BLaER1 (cell line): ENCODE results near the gene PABPN1L.

Experiments used
- H3K27ac ChIP-seq: shearing (Covaris generic); formaldehyde crosslinking; 2 replicates; pipeline ENCODE4 v1.8.1; 2022
- H3K27me3 ChIP-seq: shearing (Covaris generic); formaldehyde crosslinking; 2 replicates; pipeline ENCODE4 v1.8.1; 2022
- H3K36me3 ChIP-seq: shearing (Covaris generic); formaldehyde crosslinking; 2 replicates; pipeline ENCODE4 v1.8.1; 2022
- H3K4me1 ChIP-seq: shearing (Covaris generic); formaldehyde crosslinking; 2 replicates; pipeline ENCODE4 v1.8.1; 2022
- H3K4me2 ChIP-seq: shearing (Covaris generic); formaldehyde crosslinking; 2 replicates; pipeline ENCODE4 v1.8.1; 2022
- H3K4me3 ChIP-seq: shearing (Covaris generic); formaldehyde crosslinking; 2 replicates; pipeline ENCODE4 v1.8.1; 2022
- H3K9ac ChIP-seq: shearing (Covaris generic); formaldehyde crosslinking; 2 replicates; pipeline ENCODE4 v1.8.1; 2022
- H3K9me3 ChIP-seq: shearing (Covaris generic); formaldehyde crosslinking; 2 replicates; pipeline ENCODE4 v1.8.1; 2022
- H4K20me1 ChIP-seq: shearing (Covaris generic); formaldehyde crosslinking; 2 replicates; pipeline ENCODE4 v1.8.1; 2022
- Cebpa-rat ChIP-seq: shearing (Covaris generic); IDR thresholded peaks from 2 replicates; pipeline ENCODE4 v1.8.1; 2022

The PABPN1L gene

DNA sequence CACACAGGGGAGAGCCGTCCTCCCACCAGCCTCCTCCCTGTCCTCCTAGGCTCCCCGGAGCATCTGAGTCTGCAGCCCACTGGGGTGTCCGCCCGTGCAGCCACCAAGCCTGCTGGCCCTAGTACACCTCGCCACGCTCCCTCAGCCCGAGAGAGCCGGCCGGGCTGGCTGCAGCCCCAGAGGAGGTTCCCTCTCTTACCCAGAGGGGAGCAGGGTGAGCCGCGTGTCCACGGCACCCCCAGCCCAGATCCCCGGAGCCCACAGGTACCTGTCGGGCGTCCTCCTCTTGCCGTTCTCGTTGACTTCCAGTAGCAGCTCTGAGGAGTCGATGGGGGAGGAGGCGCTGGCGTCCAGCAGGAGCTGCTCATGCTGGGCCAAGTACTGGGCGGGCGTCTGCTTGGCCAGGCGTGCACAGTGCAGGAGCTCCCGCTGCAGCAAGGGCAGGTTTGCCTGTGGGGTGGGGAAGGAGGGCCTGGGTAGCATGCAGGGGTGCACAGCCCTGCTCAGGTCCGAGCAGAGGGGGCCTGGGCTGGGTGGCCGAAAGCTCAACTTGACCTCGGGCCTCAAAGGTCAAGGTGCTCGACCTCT is 19.3 kb upstream of the PABPN1L start:
- Histone ChIP-seq H3K9ac (no peak overlapping the region), H3K4me3 (no peak overlapping the region), H3K36me3 (peaks cover 77% of the 10 kb centered on the region), H3K4me1 (peaks cover 86% of the 10 kb centered on the region), H3K27me3 (no peaks in the 10 kb centered on the region), H3K4me2 (peak overlapping the region; percentile 87), H4K20me1 (peaks cover 82% of the 10 kb centered on the region), H3K27ac (peak overlapping the region; percentile 49; the same call in 1 of the 2 replicates), H3K9me3 (peaks cover 12% of the 10 kb centered on the region)
- no peak for TF ChIP-seq Cebpa-rat

DNA sequence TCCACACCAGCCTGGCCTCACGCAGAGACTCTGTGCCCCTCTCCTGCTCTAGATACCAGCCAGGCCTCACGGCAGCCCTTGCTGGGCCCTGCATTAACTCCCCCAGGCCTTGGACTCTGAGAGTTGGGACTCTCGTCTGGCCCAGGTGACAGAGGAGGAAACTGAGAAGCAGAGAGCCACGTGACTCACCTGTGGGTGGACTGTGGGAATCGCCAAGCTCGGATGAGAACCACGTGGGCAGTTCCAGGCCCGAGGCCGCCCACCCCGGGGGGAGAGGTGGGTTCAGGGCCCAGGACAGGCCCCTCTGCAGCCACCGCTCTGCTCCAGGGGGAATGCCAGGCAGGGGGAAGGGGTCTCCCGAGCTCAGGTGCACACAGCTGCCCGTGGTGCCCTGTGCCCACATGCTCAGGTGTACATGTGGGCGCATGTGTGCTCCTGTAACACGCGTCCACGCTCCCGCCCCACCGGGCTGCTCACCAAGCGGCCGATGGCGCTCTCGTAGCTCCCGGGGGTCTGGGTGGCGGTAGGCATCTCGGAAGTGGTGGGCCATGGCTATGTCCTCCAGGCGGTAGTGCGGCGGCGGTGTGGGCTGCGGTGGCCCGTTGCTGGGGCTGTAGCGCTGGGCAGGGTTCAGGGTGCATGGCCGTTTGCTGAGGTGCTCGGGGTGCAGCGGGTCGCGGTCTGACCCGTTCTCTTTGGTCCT is 18.3 kb upstream of the PABPN1L start:
- peaks cover 84% of the 10 kb centered on the region for H4K20me1 ChIP-seq
- H3K9me3 ChIP-seq = peaks cover 4% of the 10 kb centered on the region
- TF ChIP-seq Cebpa-rat = no peak
- no peaks in the 10 kb centered on the region for H3K27me3 ChIP-seq
- peak overlapping the region; percentile 87 for H3K4me2 ChIP-seq
- no peak overlapping the region for H3K4me3 ChIP-seq
- H3K4me1 ChIP-seq = peaks cover 97% of the 10 kb centered on the region
- H3K27ac ChIP-seq = peak overlapping the region; percentile 49
- H3K9ac ChIP-seq = 0 out of 2 replicates have a peak overlapping the region, but pooled peaks have one; percentile 34
- peaks cover 77% of the 10 kb centered on the region for H3K36me3 ChIP-seq

DNA sequence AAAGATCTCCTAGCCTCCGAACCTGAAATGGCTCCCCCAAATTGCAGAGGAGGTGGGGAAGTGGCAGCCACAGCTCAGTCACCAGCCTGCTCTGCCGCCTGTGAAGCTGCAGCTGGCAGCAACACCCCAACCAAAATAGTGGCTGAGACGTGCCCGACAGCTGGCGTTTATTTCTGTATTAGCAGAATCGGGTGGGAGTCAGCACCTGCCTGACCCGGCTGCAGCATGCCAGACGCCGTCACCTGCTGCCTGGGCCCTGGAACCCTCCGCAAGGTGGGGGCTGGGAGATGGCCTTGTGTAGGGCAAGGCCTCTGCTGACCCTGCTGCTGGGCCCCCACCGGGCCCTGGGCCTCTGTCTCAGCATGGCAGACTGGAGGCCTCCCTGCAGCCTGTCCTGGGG is 17.5 kb upstream of the PABPN1L start:
- peak overlapping the region; percentile 87 for H3K4me2 ChIP-seq
- peaks cover 93% of the 10 kb centered on the region for H3K4me1 ChIP-seq
- H3K9ac ChIP-seq = 0 out of 2 replicates have a peak overlapping the region, but pooled peaks have one; percentile 34

DNA sequence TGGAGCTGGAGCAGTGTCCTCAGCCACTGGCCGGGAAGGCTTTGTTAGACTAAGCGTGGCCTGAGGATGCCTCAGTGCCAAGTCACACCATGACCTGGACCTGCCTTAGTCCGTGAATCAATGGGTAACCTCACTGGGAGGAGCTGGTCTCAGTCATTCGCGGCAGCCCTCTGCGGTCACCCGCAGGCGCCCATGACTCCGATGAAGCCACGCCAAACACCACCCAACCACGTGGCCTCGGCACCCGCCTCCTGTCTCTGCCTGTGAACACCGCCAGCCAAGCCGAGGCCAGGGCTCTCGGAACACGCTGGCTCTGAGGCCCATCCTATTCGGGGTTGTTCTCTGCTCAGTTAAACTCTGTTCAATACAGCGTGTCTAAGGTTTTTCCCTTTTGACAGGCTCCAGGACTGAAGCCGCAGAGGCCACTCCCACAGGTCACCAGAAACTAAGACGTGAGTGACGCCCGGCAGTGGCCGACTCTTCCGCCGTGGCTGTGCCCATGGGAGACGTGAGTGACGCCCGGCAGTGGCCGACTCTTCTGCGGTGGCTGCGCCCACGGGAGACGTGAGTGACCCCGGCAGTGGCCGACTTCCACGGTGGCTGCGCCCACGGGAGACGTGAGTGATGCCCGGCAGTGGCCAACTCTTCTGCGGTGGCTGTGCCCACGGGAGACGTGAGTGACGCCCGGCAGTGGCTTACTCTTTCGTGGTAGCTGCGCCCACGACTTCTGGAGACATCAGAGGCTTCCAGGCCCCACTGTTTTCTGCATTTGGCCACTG is 16.8 kb upstream of the PABPN1L start:
- H3K27ac ChIP-seq = peak overlapping the region; percentile 49; the same call in 1 of the 2 replicates
- no peak overlapping the region for H3K4me3 ChIP-seq
- H3K4me1 ChIP-seq = peaks cover 94% of the 10 kb centered on the region
- no peaks in the 10 kb centered on the region for H3K27me3 ChIP-seq
- H3K9ac ChIP-seq = no peak overlapping the region
- peaks cover 98% of the 10 kb centered on the region for H4K20me1 ChIP-seq
- H3K4me2 ChIP-seq = peak overlapping the region; percentile 87
- no peaks in the 10 kb centered on the region for H3K9me3 ChIP-seq
- no peak for TF ChIP-seq Cebpa-rat
- peaks cover 83% of the 10 kb centered on the region for H3K36me3 ChIP-seq

More for the DNA sequence above, 17.5 kb upstream of the PABPN1L start:
- Histone ChIP-seq H3K36me3 (peaks cover 80% of the 10 kb centered on the region), H3K4me3 (no peak overlapping the region), H3K27ac (peak overlapping the region; percentile 49), H4K20me1 (peaks cover 92% of the 10 kb centered on the region), H3K27me3 (no peaks in the 10 kb centered on the region), H3K9me3 (no peaks in the 10 kb centered on the region)
- TF ChIP-seq Cebpa-rat = no peak

DNA sequence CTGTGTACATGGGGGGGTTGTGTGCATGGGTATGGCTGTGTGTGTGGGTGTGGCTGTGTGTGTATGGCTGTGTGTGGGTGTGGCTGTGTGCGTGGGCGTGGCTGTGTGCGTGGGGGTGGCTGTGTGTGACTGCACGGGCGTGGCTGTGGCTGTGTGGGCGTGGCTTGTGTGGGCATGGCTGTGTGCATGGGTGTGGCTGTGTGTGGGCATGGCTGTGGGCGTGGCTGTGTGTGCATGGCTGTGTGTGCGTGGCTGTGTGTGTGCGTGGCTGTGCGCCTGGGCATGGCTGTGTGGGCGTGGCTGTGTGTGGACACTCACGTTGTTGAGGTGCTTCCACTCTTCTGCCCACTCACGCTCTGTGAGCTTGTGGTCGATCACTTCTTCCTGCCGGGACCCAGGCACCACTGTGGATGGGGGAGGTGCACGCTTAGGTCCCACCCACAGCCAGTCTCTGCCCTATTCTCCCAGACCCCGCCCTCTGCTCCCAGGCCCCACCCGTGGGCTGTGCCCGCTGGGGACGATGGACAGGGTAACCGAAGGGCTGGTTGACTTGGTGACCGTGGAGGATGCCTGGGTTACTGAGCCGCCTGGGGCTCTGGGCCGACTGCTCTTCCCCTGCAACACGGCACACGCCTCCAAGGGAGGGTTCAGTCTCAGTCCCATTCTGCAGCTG is 16.0 kb upstream of the PABPN1L start:
- Histone ChIP-seq H3K27ac (peak overlapping the region; percentile 49; the same call in 1 of the 2 replicates), H3K9ac (no peak overlapping the region), H3K4me1 (peaks cover 93% of the 10 kb centered on the region), H3K27me3 (no peaks in the 10 kb centered on the region), H4K20me1 (peaks cover 98% of the 10 kb centered on the region), H3K4me2 (peak overlapping the region; percentile 87), H3K4me3 (no peak overlapping the region), H3K9me3 (no peaks in the 10 kb centered on the region), H3K36me3 (peaks cover 91% of the 10 kb centered on the region)
- no peak for TF ChIP-seq Cebpa-rat

DNA sequence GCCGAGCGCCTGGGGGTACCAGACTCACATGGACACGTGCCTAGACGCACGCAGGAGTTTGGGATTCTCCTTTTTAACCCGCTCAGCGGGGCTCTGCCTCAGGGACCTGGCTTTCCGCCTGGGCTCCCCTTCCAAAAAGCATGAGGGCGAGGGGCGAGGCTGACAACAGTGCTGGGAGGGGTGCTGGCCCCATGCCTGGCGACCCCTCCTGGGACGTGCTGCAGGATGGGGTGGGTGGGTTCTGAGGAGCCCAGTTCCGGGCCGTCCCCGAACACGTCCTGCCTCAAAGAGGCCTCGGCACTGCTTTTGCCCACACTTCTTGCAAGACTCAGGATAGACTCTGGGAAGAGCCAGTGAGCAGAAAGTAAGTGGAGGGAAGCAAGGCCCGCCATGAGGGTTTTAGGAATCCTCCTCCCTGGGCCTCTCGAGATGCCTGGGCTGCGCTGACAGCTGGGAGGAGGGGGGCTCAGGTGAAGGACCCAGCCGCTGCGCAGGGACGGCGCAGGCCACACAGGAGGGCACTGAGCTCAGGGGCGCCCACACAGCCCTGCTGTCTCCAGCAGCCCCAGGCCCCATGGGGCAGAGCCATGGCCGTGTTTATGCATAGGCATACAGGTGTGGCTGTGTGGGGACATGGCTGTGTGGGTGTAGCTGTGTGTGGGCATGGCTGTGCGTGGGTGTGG is 15.4 kb upstream of the PABPN1L start:
- no peak overlapping the region for H3K9ac ChIP-seq
- H3K4me3 ChIP-seq = no peak overlapping the region
- peaks cover 96% of the 10 kb centered on the region for H4K20me1 ChIP-seq
- no peak for TF ChIP-seq Cebpa-rat
- H3K4me2 ChIP-seq = peak overlapping the region; percentile 87; the same call in 1 of the 2 replicates
- no peaks in the 10 kb centered on the region for H3K9me3 ChIP-seq
- peaks cover 95% of the 10 kb centered on the region for H3K36me3 ChIP-seq
- H3K27me3 ChIP-seq = no peaks in the 10 kb centered on the region
- H3K27ac ChIP-seq = 0 out of 2 replicates have a peak overlapping the region, but pooled peaks have one; percentile 6
- peaks cover 87% of the 10 kb centered on the region for H3K4me1 ChIP-seq

DNA sequence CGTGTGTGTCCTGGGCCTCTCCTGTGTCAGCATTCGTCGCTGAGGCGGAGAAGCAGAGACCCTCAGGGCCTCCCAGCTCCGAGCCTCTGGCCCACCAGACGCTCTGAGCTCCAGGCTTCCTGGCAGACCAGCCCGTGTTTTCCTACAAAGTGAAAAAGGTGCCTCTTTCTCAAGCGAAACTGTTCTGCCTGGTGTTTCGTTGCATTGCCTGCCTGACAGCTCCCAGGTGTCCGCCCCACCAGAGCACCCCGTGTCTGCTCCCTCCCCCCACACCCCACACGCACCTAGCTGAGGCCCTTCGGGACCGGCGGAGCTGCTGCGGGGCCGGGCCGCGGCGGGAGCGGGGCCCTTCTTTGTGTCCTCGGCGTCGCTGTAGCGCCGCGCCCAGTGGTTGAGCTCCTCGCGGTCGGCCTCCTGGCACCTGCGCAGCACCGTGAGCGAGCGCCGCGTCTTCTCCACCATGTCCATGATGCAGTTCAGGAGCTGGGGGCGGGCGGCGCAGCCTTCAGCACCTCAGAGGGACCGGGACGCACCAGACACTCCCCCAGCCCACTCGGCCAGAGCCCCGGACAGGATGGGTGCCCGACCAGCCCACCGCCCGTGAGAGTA is 14.7 kb upstream of the PABPN1L start:
- Histone ChIP-seq H3K9me3 (no peaks in the 10 kb centered on the region), H3K27ac (peak overlapping the region; percentile 38), H3K27me3 (no peaks in the 10 kb centered on the region), H3K36me3 (peaks cover 96% of the 10 kb centered on the region), H3K4me2 (peak overlapping the region; percentile 45), H3K4me1 (peaks cover 79% of the 10 kb centered on the region), H3K4me3 (no peak overlapping the region), H3K9ac (no peak overlapping the region), H4K20me1 (peaks cover 94% of the 10 kb centered on the region)
- no peak for TF ChIP-seq Cebpa-rat

DNA sequence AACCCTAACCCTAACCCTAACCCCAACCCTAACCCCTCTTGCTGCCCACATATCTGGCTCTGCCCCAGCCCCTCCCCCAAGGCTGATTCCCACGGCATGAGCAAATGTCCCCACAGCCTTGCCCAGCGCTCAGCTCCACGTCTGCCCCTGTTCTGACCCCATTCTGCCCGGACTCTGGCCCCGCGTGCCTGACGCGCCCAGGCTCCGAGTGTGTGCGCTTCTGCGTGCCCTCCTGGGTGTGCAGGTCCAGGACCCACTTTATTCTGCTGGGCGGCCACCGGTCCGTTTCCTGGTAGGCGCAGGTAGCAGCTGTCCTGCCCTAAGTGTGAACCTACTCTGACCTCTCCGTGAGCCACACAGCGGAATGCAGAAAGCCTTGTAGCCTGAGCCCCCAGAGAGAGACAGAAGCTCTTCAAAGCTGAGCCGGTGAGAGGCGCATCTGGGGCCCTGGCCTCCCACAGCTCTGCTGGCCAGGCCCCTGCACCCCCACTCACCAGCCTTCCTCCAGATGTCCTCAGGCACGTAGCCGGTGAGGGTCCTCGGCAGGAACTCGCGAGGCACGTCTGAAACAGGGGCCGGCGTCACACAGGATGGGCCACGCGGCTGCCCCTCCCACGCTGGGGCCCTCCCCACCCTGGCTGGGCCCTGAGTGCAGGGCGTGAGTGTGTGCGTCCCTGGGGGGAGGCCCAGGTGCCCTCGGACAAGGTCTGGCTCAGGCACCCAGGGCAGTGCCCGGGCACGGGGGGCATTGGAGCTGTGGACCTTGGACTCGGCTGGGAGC is 14.0 kb upstream of the PABPN1L start:
- Histone ChIP-seq H3K27ac (peak overlapping the region; percentile 38), H3K27me3 (no peaks in the 10 kb centered on the region), H3K9ac (no peak overlapping the region), H3K4me1 (peaks cover 73% of the 10 kb centered on the region), H3K4me2 (peak overlapping the region; percentile 45), H3K36me3 (peaks cover 96% of the 10 kb centered on the region), H4K20me1 (peaks cover 94% of the 10 kb centered on the region), H3K4me3 (no peak overlapping the region), H3K9me3 (no peaks in the 10 kb centered on the region)
- TF ChIP-seq Cebpa-rat = no peak
